ENCODE measurements around the gene PTGER3.

- no peak for TF ChIP-seq POLR2AphosphoS5 (IDR thresholded peaks at IDR 0.05)
- TF ChIP-seq CTCF (IDR thresholded peaks at IDR 0.05): no peak
- no peak for TF ChIP-seq POLR2A (IDR thresholded peaks at IDR 0.05)
- TF ChIP-seq EP300 (IDR thresholded peaks at IDR 0.05): no peak
Observed at GRCh38 chr1:71026093-71026492, 21.5 kb downstream of the PTGER3 start.

Measured in upper lobe of left lung (tissue), 4 donors.